SKM-1 treated with dmso at 0.1 percent for 144 hours (cell line): Measurements from ENCODE around the gene DCC.

Experiments used
- DNase-seq: peaks from one replicate; lab custom pipeline; 2025; ENCODE audit not compliant: unreplicated experiment; lab: John Stamatoyannopoulos, UW

DCC gene

DNA sequence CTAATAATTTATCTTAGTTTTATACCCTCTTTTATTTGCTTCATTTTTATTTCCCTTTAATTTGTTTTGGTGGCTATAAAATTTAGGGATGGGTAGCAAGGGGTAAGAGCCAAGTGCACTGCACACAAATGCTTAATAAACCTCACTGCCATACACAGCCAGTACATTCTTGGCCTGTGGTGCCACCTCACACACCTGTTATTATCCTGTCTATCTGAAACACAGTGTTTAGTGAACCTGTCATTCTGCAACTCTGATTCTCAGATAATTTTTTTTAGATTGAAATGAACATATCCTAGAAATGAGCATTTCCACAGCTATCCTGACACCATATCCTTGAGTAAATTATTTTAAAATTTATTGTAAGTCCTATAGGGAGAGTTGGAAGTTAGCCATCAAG lies 807.5 kb downstream of the DCC start:
- DNase-seq, result no peak

DNA sequence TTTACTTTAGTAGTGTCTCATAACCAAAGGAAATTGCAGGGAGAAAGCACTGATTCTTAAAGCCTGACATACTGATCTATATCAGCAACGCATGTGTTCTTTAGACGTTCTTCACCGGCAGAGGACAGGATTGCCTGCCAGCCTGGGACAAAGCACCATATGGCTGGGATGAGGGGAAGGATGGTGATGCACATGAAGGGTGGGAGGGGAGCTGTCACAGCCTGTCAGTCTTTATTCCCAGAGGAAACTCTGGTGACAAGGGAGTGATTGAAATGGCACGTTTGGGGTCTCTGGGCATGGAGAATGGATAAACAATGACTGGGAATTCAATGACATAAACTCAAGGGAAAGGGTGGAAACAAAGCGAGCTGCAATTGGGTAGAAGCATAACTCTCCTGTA lies 808.1 kb downstream of the DCC start:
- no peak for DNase-seq

DNA sequence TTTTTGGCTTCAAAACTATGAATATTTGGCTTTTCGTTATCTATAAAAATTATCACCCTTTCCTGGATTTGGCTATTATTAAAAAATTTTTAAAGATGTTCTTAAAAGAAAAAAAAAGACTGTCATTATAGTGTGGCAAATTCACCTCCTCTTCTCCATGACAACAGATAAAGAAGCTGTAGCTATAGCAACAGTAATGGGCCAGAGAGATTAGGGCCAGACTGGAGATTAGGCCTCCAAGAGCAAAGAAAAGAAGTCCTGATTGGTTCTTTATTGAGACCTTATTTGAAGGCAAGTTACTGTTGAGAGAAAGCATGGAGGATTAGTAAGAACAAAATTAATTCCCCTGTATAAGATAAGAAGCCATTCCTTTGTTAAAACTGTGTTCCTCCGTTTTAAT lies 812.5 kb downstream of the DCC start:
- DNase-seq, result no peak

DNA sequence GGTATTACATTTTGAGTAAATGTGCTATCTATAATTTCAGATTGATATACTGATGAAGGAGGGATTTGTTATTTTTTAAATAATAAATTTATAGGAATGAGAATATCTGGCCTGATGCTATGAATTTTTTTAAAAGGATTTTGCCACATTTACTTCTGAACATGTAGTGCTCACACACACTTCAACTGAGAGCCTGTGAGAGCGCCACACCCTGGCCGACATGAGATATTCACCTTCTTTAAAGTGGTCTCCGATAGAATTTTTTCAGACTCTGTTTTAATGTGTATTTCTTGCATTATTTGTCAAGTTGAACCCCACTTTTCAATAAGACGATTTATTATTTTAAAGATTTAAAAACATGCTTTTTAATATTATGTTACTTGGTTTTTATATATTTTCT lies 813.3 kb downstream of the DCC start:
- DNase-seq, result peak; percentile 12

DNA sequence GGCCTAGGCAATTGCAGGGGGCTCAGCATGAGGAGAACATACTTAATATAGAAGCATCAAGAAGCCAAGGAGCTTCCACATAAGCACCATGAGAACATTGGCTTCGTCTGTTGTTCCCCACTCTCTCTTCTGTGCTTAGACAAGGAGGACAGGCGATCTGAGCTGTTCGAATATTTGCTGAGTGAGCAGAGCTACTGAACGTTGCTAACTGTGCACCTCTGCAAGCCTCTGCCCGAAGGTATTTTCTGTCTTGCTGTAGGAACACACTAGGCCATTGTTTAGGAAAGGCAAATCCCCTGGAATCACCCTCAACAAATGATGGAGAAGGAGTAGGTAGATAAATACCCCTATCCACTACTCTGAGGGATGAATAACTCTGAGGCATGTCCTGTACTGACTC lies 813.8 kb downstream of the DCC start:
- no peak for DNase-seq

DNA sequence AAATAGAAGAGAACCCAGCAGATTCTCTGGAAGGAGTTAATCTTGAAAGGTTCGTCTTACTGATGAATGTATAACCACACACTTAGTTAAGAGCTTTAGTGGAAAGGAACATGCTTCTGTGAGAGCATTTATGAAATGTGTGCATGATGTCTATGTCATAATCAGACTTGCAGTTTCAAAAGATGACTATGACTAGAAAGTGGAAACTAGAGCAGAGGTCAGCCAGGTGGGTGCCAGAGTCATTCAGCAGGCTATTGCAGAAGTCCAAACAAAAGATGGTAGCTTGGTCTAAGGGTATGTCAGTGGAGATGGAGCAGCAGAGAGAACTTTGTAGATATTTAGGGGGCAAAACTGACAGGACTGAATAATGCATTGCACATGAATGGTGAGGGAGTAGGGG lies 825.8 kb downstream of the DCC start:
- no peak for DNase-seq

DNA sequence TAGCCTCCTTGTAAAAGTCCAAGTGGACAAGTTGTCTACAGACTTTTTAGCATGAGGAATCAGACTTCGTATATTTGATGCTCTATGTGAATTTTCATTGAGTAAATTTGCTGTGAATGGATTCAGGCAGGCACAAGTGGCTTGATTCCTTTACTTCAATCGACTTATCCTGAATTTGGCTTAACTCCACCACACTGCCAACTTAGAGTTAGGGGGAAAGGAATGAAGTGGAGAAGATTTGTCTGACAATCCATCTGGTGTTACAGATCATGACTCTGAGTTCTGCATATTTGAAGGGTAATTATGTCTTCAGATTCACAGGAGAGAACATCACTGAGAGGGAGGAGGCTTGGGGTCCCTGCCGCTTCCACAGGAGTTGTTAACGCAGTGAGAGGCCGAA lies 829.3 kb downstream of the DCC start:
- DNase-seq, result no peak

DNA sequence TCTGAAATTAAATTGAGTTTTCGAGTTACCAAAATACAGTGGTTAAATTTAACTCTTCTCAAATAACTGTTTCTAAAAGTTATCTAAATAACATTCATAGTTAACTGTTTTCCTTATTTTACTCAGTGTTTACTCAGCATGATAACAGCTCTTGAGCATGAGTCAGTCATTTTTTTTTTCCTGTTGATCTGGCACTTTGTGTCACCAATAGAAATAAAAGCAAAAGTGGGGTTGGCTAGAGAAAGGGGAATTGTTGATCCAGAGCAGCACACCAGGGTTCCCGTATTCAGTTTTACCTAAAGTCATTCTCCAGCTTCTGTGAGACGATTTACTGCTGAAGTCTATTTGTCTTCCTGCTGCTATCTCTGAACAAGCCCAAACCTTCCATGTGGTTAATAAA lies 851.6 kb downstream of the DCC start:
- no peak for DNase-seq

DNA sequence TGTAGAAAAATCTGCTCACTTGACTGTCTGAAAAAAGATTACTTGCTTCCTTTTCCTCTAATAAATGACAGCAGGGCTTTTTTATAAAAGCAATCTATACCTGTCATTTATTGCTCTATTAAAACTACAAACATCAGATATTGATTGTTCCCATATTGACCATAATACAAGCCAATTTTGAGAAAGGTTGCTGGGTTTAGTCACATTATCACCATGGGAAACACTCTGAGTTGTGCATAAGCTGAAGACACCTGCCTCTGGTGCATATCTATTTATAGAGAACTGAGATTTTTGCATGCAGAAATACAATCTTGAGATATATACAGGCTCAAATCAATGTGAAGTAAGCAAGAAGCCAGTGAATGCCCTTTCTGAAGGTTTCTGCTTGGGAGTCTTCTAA lies 853.9 kb downstream of the DCC start:
- DNase-seq, result no peak

DNA sequence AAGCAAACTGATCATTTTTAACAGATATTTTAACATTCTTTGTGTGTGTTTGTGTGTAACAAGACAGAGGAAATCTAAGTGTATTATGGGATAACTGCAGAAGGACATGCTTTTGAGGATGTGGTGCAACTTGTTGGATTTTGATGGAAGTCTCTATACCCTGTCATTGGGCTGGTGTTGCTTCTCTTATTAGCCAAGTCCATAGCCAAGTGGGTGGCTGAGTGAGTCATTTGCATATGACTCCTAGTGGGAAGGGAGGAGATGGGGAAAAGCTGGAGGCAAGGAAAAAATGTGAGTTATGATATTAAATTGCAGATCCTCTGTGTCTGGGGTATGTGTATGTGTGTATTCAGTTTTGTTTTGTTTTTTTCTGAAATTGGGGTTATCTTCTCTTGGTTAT lies 879.9 kb downstream of the DCC start:
- DNase-seq, result no peak

DNA sequence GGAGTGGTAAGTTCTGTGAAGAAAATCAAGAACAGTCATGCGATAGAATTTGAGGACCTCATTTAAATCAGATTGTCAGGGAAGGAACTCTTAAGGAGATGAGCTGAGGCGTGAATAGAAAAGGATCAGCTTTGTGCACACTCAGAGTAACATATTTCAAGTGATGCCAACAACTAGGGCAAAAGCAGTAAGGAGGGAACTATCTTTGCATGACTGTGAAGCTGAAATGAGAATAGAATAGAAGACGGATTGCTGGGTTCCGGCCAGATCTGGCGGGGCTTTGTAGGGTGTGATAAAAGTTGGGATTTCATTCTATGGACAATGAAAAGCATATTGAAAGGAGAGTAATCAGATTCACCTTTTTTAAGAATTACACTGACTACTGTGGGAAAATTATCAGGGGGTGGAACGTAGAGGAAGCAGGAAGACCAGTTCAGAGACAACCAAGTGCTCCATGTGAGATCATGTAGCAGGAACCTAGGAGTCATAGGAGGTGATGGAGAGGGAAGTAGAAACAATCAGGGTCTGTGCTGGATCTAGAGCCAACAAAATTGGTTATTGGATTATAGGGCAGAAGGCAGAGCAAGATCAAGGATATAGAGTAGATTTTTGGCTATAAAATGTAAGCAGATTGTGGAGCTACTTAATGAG lies 884.3 kb downstream of the DCC start:
- no peak for DNase-seq

DNA sequence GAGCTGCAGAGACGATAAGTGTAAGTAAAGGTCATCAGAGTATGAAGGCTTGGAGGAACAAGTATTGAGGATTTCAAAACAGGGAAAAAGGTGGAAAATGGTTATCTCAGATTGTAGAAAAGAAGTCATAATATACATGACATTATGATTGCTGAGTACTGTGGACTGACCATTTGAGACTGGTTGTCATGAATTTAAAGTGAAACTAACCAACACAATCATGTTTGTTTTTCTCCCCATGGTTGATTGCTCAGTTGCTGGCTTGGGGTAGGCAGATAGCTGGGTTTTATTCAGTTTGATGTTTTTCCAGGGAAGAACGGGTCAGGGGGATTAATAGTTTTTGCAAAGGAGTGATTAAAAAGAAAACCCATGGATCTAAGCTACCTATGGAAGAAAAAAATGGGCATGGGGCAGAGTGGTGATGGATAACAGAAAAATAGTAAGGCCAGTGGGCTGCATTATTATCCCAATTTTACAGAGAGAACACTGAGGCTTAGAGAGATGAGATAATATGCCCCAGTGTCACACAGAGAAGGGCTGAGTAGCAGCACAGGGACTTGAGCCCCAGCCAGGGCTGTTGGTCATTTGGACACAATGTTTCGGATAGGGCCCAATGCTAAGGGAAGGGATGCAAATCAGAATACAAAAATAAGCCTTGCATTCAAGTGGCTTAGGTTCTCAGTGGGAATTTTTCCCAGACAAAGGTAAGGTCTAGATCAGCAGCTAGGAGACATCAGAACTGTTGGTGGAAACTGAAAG lies 885.7 kb downstream of the DCC start:
- DNase-seq, result no peak

DNA sequence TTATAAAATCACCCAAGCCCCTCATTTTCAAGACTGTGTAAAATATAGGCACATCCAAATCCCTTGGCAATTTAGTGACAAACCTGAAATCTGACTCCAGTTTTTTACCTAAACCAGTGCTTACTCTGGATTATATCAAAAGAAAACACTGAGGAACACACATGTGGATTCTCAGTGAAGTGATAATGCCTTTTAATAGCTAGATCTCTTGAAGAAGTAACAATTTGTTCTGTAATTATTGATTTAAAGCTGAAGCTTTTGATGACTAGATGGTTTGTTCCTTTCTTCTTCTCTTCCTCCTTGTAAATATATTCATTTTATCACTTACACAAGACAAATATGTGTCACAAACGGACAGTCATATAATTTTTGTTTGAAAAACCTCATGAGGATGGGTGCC lies 894.6 kb downstream of the DCC start:
- no peak for DNase-seq

DNA sequence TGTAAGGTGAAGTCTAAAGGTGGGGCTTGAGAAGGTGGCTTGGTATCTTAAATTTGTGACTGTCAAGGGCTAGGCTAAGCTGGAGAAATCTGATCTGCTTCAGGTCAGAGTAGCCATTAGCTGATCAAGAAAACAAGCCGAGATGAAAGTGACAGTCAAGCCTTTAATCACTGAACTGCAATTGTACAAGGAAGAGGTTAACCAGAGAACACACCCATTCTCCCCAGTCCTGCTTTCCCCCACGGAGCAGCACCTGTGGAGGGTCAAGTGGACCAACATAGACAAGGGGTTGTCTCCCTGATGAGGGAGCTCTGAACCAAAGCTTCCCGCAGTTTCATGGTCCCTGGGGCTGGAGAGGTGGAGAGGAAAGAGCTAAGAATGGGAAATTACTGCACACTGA lies 901.2 kb downstream of the DCC start:
- DNase-seq, result no peak

DNA sequence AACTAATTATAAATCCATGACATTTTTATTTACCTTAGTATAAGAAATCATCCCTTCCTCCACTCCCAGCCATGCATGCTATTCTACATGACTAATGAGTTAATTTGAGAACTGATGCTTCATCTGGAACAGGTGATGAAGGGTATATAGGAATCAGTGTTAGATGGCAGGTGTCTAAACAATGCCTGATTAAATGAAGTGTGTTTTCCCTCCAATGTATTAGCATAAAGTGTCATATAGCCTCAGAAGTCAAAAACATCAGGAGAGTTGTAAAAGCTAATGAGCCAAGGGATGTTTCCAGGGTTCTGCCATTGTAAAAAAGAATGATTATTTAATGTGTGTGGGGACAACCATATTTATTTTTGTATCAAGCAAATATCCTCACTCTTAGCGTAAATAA lies 913.8 kb downstream of the DCC start:
- no peak for DNase-seq

DNA sequence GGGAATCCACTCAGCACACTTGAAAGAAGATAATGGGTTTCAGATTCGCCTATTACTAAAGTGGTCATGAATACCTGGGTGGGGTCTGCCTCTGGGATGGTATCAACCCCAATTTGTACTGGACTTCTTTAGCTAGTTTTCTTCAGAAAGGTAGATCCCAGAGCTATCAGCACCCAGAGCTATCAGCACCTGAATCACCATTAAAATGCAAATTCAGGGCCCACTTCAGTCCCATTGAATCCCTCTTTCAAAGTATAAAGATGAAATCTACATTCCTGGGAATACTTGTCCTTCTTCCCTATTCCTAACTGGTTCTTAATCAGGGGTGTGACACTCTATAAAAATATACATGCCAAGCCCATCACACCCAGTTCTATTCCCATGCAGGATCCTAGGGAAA lies 914.3 kb downstream of the DCC start:
- DNase-seq, result no peak

DNA sequence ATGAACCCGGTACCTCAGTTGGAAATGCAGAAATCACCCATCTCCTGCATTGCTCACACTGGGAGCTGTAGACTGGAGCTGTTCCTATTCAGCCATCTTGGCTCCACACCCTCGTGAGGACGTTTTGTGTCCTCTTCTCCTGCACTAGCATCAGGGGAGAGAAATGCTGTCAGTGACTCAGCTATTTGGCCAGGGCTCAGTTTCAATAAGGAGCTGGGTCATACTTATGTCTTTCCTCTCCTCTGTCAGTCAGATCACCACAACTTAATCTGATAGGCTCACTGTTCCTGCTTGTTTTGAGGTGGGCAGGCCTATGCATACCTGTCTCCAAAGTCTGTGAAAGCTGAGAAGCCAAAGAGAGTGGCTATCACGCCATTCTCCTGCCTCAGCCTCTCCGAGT lies 921.2 kb downstream of the DCC start:
- DNase-seq, result no peak

DNA sequence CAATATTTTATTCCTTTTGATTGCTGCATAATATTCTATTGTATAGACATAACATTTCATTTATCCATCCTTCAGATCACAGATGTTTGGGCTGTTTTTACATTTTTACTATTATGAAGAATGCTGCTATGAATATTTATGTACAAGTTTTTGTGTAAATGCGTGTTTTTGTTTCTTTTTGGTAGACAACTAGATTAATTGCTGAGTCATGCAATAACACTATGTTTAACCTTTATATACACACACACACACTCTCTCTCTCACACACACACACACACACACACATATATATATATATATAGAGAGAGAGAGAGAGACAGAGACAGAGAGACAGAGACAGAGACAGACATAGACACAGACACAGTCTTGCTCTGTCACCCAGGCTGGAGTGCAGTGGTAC lies 926.9 kb downstream of the DCC start:
- DNase-seq, result no peak

DNA sequence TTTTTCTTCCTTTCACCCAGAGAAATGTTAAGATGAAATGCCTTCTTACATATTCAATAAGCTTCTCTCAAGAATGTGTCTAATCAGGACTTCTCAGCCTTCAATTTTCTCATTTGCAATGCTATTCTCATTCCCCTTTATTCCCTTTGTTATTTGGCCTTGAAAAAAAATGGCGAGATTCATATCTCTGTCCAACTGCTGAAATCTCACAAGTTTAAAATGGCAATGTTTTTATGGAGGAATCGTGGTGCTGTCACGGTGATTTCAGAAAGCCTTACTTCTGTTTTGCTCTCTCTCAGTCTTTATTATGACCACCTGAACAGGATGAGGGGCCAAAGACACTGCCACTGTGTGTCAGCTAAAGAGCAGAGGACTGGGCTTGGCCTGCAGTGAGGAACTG lies 928.5 kb downstream of the DCC start:
- no peak for DNase-seq

DNA sequence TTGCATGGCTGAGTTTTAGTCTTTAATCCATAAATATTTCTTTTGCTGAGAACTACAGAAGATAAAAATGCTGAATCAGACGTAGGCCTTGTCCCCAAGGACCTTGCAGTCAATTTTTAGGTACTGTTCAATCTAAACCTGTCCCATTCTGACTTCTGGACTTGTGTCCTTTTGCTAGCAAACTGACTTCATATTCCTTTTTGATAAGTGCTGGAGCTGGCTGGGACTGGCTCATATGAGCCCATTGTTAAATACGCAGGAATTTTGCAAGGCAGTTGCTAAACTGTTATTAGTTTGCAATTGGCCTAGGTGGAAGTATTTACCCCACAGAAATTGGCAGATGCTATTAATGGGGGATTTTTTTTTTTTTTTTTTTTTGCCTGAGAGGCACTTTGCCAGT lies 941.4 kb downstream of the DCC start:
- DNase-seq, result no peak

DNA sequence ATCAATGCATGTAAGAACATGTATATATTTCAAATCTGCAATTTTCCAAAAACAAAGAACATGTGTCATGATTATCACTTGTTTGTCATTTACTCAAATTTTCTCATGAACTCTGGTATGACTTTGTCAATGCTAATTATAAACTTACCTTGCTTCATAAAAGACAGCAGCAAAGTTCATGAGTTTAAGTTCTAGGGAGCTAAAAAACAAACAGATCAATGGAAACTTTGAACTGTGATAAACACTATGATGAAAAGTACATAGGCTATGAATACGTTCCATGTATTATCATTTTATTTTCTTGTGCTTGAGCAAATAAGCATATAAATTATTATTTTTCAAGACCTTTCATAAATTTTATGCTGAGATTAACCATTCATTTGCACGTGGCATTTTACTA lies 943.7 kb downstream of the DCC start:
- no peak for DNase-seq

DNA sequence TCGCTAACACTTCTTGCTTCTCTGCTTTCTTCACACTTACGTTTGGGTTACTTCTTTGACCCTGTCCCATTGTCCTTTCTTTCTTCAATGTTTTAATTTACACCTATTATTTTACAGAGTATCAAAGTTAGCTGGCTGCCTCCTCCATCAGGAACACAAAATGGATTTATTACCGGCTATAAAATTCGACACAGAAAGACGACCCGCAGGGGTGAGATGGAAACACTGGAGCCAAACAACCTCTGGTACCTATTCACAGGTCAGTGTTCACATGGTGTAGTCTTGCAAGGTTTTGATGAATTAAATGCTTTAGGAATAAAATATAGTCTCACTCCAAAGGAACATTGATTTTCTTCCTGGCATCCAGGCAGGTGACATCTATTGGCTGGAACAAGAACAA lies 965.5 kb downstream of the DCC start:
- no peak for DNase-seq

DNA sequence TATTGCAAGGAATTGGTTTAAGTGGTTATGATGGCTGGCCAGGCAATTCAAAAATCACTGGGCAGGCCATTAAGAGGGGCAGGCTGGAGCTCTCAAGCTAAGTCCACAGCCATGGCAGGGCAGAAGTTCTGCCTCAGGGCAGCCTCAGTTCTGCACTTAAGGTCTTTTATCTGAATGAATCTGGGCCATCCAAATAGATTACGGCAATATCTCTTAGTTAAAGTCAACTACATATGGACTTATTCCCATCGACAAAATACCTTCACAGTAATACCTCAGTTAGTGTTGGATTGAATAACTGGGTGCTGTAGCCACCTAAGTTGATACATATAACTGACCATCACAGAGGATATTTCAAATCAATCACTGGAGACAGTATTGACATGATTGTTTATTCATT lies 979.6 kb downstream of the DCC start:
- no peak for DNase-seq
